ENCODE data around the gene GRIA1.

Gene GRIA1

GRCh38 chr5:153775923-153776322, 285.5 kb downstream of the GRIA1 start:
- no peaks in the 10 kb centered on the region for H3K4me1 ChIP-seq (ENCODE audit: control insufficient read depth, insufficient read depth, low read length)
- H3K9ac ChIP-seq (ENCODE audit: low read length in 2 of 2) = no peak overlapping the region
- no peaks in the 10 kb centered on the region for H3K36me3 ChIP-seq (ENCODE audit: control insufficient read depth in 2 of 2, insufficient read depth in 2 of 2, low read length in 2 of 2)
- no peaks in the 10 kb centered on the region for H3K27me3 ChIP-seq (ENCODE audit: control insufficient read depth in 1 of 2, insufficient read depth in 2 of 2, low read length in 2 of 2)
- no peaks in the 10 kb centered on the region for H3K9me3 ChIP-seq (ENCODE audit: control insufficient read depth in 2 of 2, low read length in 2 of 2)
- no peak overlapping the region for H3K27ac ChIP-seq (ENCODE audit: low read length)
- H3K4me3 ChIP-seq (ENCODE audit: low read length in 2 of 2) = no peak overlapping the region

- H3K9me3 ChIP-seq (ENCODE audit: control insufficient read depth in 2 of 2, low read length in 2 of 2) = no peaks in the 10 kb centered on the region
- H3K36me3 ChIP-seq (ENCODE audit: control insufficient read depth in 2 of 2, insufficient read depth in 2 of 2, low read length in 2 of 2) = no peaks in the 10 kb centered on the region
- H3K27me3 ChIP-seq (ENCODE audit: control insufficient read depth in 1 of 2, insufficient read depth in 2 of 2, low read length in 2 of 2) = no peaks in the 10 kb centered on the region
- no peaks in the 10 kb centered on the region for H3K4me1 ChIP-seq (ENCODE audit: control insufficient read depth, insufficient read depth, low read length)
- no peak overlapping the region for H3K9ac ChIP-seq (ENCODE audit: low read length in 2 of 2)
- no peak overlapping the region for H3K27ac ChIP-seq (ENCODE audit: low read length)
- no peak overlapping the region for H3K4me3 ChIP-seq (ENCODE audit: low read length in 2 of 2)
Observed at GRCh38 chr5:153777681-153778581, 287.5 kb downstream of the GRIA1 start.

GRCh38 chr5:153779836-153780235, 289.4 kb downstream of the GRIA1 start:
- H3K4me3 ChIP-seq (ENCODE audit: low read length in 2 of 2) = no peak overlapping the region
- no peaks in the 10 kb centered on the region for H3K36me3 ChIP-seq (ENCODE audit: control insufficient read depth in 2 of 2, insufficient read depth in 2 of 2, low read length in 2 of 2)
- peaks cover 0 to 5% of the 10 kb centered on the region in 2 donors for H3K9me3 ChIP-seq (ENCODE audit: control insufficient read depth in 2 of 2, low read length in 2 of 2)

GRCh38 chr5:153780876-153781705, 290.6 kb downstream of the GRIA1 start:
- Histone ChIP-seq H3K27me3 (ENCODE audit: control insufficient read depth in 1 of 2, insufficient read depth in 2 of 2, low read length in 2 of 2) (no peaks in the 10 kb centered on the region), H3K4me1 (ENCODE audit: control insufficient read depth, insufficient read depth, low read length) (no peaks in the 10 kb centered on the region), H3K27ac (ENCODE audit: low read length) (no peak overlapping the region), H3K36me3 (ENCODE audit: control insufficient read depth in 2 of 2, insufficient read depth in 2 of 2, low read length in 2 of 2) (no peaks in the 10 kb centered on the region), H3K9ac (ENCODE audit: low read length in 2 of 2) (no peak overlapping the region), H3K4me3 (ENCODE audit: low read length in 2 of 2) (no peak overlapping the region), H3K9me3 (ENCODE audit: control insufficient read depth in 2 of 2, low read length in 2 of 2) (peaks cover 0 to 5% of the 10 kb centered on the region in 2 donors)

More at GRCh38 chr5:153779836-153780235, 289.4 kb downstream of the GRIA1 start:
- no peaks in the 10 kb centered on the region for H3K27me3 ChIP-seq (ENCODE audit: control insufficient read depth in 1 of 2, insufficient read depth in 2 of 2, low read length in 2 of 2)
- H3K9ac ChIP-seq (ENCODE audit: low read length in 2 of 2) = no peak overlapping the region
- no peaks in the 10 kb centered on the region for H3K4me1 ChIP-seq (ENCODE audit: control insufficient read depth, insufficient read depth, low read length)
- H3K27ac ChIP-seq (ENCODE audit: low read length) = no peak overlapping the region

- Histone ChIP-seq H3K4me1 (ENCODE audit: control insufficient read depth, insufficient read depth, low read length) (no peaks in the 10 kb centered on the region), H3K9me3 (ENCODE audit: control insufficient read depth in 2 of 2, low read length in 2 of 2) (peaks cover 0 to 5% of the 10 kb centered on the region in 2 donors), H3K27me3 (ENCODE audit: control insufficient read depth in 1 of 2, insufficient read depth in 2 of 2, low read length in 2 of 2) (no peaks in the 10 kb centered on the region), H3K27ac (ENCODE audit: low read length) (no peak overlapping the region), H3K4me3 (ENCODE audit: low read length in 2 of 2) (no peak overlapping the region), H3K9ac (ENCODE audit: low read length in 2 of 2) (no peak overlapping the region), H3K36me3 (ENCODE audit: control insufficient read depth in 2 of 2, insufficient read depth in 2 of 2, low read length in 2 of 2) (no peaks in the 10 kb centered on the region)
Observed at GRCh38 chr5:153782589-153783361, 292.3 kb downstream of the GRIA1 start.

- Histone ChIP-seq H3K9ac (ENCODE audit: low read length in 2 of 2) (no peak overlapping the region), H3K9me3 (ENCODE audit: control insufficient read depth in 2 of 2, low read length in 2 of 2) (peaks cover 0 to 5% of the 10 kb centered on the region in 2 donors), H3K36me3 (ENCODE audit: control insufficient read depth in 2 of 2, insufficient read depth in 2 of 2, low read length in 2 of 2) (no peaks in the 10 kb centered on the region), H3K27me3 (ENCODE audit: control insufficient read depth in 1 of 2, insufficient read depth in 2 of 2, low read length in 2 of 2) (no peaks in the 10 kb centered on the region), H3K4me3 (ENCODE audit: low read length in 2 of 2) (no peak overlapping the region), H3K4me1 (ENCODE audit: control insufficient read depth, insufficient read depth, low read length) (no peaks in the 10 kb centered on the region), H3K27ac (ENCODE audit: low read length) (no peak overlapping the region)
Observed at GRCh38 chr5:153783362-153783658, 292.8 kb downstream of the GRIA1 start.

- Histone ChIP-seq H3K27me3 (ENCODE audit: control insufficient read depth in 1 of 2, insufficient read depth in 2 of 2, low read length in 2 of 2) (no peaks in the 10 kb centered on the region), H3K9me3 (ENCODE audit: control insufficient read depth in 2 of 2, low read length in 2 of 2) (peaks cover 0 to 5% of the 10 kb centered on the region in 2 donors), H3K9ac (ENCODE audit: low read length in 2 of 2) (no peak overlapping the region), H3K36me3 (ENCODE audit: control insufficient read depth in 2 of 2, insufficient read depth in 2 of 2, low read length in 2 of 2) (no peaks in the 10 kb centered on the region), H3K27ac (ENCODE audit: low read length) (no peak overlapping the region), H3K4me1 (ENCODE audit: control insufficient read depth, insufficient read depth, low read length) (no peaks in the 10 kb centered on the region), H3K4me3 (ENCODE audit: low read length in 2 of 2) (no peak overlapping the region)
Observed at GRCh38 chr5:153784277-153784676, 293.8 kb downstream of the GRIA1 start.

- Histone ChIP-seq H3K36me3 (ENCODE audit: control insufficient read depth in 2 of 2, insufficient read depth in 2 of 2, low read length in 2 of 2) (no peaks in the 10 kb centered on the region), H3K27me3 (ENCODE audit: control insufficient read depth in 1 of 2, insufficient read depth in 2 of 2, low read length in 2 of 2) (no peaks in the 10 kb centered on the region), H3K9ac (ENCODE audit: low read length in 2 of 2) (no peak overlapping the region), H3K4me3 (ENCODE audit: low read length in 2 of 2) (no peak overlapping the region), H3K4me1 (ENCODE audit: control insufficient read depth, insufficient read depth, low read length) (no peaks in the 10 kb centered on the region), H3K27ac (ENCODE audit: low read length) (no peak overlapping the region), H3K9me3 (ENCODE audit: control insufficient read depth in 2 of 2, low read length in 2 of 2) (no peaks in the 10 kb centered on the region)
Observed at GRCh38 chr5:153791339-153791738, 300.9 kb downstream of the GRIA1 start.

- H3K9ac ChIP-seq (ENCODE audit: low read length in 2 of 2) = no peak overlapping the region
- no peaks in the 10 kb centered on the region for H3K9me3 ChIP-seq (ENCODE audit: control insufficient read depth in 2 of 2, low read length in 2 of 2)
- no peaks in the 10 kb centered on the region for H3K4me1 ChIP-seq (ENCODE audit: control insufficient read depth, insufficient read depth, low read length)
Observed at GRCh38 chr5:153792305-153792704, 301.8 kb downstream of the GRIA1 start.

GRCh38 chr5:153793699-153794098, 303.2 kb downstream of the GRIA1 start:
- Histone ChIP-seq H3K27me3 (ENCODE audit: control insufficient read depth in 1 of 2, insufficient read depth in 2 of 2, low read length in 2 of 2) (no peaks in the 10 kb centered on the region), H3K4me3 (ENCODE audit: low read length in 2 of 2) (no peak overlapping the region), H3K27ac (ENCODE audit: low read length) (no peak overlapping the region), H3K9ac (ENCODE audit: low read length in 2 of 2) (no peak overlapping the region), H3K9me3 (ENCODE audit: control insufficient read depth in 2 of 2, low read length in 2 of 2) (no peaks in the 10 kb centered on the region), H3K36me3 (ENCODE audit: control insufficient read depth in 2 of 2, insufficient read depth in 2 of 2, low read length in 2 of 2) (no peaks in the 10 kb centered on the region), H3K4me1 (ENCODE audit: control insufficient read depth, insufficient read depth, low read length) (no peaks in the 10 kb centered on the region)

More at GRCh38 chr5:153792305-153792704, 301.8 kb downstream of the GRIA1 start:
- Histone ChIP-seq H3K4me3 (ENCODE audit: low read length in 2 of 2) (no peak overlapping the region), H3K27ac (ENCODE audit: low read length) (no peak overlapping the region), H3K36me3 (ENCODE audit: control insufficient read depth in 2 of 2, insufficient read depth in 2 of 2, low read length in 2 of 2) (no peaks in the 10 kb centered on the region), H3K27me3 (ENCODE audit: control insufficient read depth in 1 of 2, insufficient read depth in 2 of 2, low read length in 2 of 2) (no peaks in the 10 kb centered on the region)
